ENCODE results near the gene NBPF11. TPM values are rescaled to one million over a fixed set of nuclear protein-coding genes. Genes with fewer than 3 reads are reported as not detected.
"Not testable (repeated sequence)": the region's sequence is repeated elsewhere in the genome, so short reads cannot be mapped to it uniquely, and the experiment has no call there.

The NBPF11 gene
- total RNA-seq, 2 experiments from 2014 or later = 7.7 to 9.1 TPM

DNA sequence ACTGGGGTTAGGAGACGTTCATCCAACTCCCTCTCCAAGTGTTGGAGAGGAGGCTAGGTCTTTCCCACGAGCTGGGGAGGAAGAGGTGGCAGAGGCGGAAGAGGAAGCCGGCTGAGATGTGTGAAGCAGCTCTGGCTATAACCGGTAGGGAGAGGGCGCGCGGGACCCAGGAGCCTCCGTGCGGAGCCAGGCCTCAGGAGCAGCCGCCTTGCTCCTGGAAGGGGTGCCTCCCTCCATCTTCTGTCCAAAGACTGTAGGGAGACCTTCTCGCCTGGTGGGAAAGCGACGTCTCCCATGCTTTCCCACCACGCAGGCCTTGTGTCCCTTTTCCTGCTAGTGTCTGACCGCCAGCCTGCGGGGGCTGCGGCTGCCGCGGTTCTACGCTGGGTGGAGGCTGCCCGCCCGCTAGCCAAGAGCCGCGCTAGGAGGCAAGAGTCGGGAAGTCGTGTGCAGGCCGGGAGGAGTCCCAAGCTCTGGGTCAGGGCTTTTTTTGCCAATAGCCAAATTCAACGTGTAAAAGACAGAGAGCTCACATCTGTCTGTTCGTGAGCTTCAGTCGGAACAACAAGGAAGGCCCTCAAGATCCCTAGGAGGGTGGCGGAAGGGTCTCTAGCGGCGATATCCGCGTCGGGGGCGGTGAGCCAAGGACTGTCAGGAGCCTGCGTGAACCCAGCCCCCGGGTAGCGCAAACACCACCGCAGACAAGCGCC is 8.4 kb upstream of the NBPF11 start:
- Mint-ChIP-seq H3K27ac (no peak overlapping the region), H3K27me3 (ENCODE audit: low read depth) (peaks cover 32% of the 10 kb centered on the region), H3K9me3 (ENCODE audit: insufficient read depth) (no peaks in the 10 kb centered on the region), H3K4me1 (ENCODE audit: low read depth) (peaks cover 14% of the 10 kb centered on the region), H3K4me3 (no peak overlapping the region), H3K36me3 (ENCODE audit: low read depth) (no peaks in the 10 kb centered on the region)
- CTCF ChIA-PET = no interaction called here
- ATAC-seq = no peak
- DNase-seq = no peak
- POLR2A ChIA-PET = no interaction called here

DNA sequence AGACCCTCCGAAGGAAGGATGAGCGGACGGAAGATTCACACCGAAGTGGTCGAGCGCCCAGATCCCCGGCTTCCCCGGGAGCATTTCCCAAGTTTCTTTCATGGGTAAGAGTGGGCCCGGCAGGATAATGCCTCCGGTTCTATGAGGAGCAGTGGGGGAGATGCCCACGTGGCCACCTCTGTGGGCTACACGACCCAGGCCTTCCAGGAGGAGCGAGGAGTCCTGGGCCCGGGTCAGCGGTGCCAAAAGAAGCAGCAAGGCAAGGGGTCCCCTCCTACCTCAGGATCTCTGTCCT is 7.9 kb upstream of the NBPF11 start:
- CTCF ChIA-PET = no interaction called here

DNA sequence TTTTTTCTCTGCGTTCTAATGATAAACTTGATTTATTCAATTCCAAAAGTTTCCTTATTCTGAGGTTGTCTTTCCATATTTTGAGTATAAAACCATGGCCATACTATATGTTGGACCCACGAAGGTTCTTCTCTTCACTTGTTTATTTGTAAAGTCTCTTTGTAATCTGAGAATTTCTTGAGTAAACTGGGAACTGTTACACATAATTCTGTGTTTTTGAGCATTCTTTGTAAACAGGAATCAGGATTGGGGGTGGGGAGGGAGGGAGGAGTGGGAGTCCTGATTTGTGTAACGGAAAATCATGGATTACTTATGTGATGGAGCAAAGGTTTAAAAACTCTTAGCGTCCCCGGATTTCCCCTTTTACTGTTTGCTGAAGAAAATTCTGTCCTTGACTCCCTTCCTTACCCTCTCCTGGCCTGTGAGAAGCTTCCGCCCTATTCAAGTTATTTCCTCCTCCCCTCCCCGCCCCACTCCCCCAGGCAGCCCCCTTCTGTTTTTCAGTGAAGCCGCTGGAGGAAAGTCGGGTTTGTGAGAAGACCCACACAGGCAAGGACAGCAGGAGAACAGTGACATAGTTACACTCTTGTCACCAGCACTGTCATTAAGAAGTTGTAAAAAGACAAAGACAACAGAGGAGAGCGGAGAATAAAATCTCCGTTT is 6.4 kb upstream of the NBPF11 start:
- ATAC-seq (no peak), DNase-seq (no peak)
- Mint-ChIP-seq H3K36me3 (ENCODE audit: low read depth) (no peaks in the 10 kb centered on the region), H3K27ac (no peak overlapping the region), H3K27me3 (ENCODE audit: low read depth) (peaks cover 24% of the 10 kb centered on the region), H3K4me3 (no peak overlapping the region), H3K4me1 (ENCODE audit: low read depth) (peaks cover 14% of the 10 kb centered on the region), H3K9me3 (ENCODE audit: insufficient read depth) (no peaks in the 10 kb centered on the region)
- CTCF ChIA-PET = no interaction called here
- POLR2A ChIA-PET = no interaction called here

More for the DNA sequence above, 7.9 kb upstream of the NBPF11 start:
- no peaks in the 10 kb centered on the region for H3K36me3 Mint-ChIP-seq (ENCODE audit: low read depth)
- H3K27ac Mint-ChIP-seq = no peak overlapping the region
- DNase-seq (no peak), ATAC-seq (no peak)
- no peak overlapping the region for H3K4me3 Mint-ChIP-seq
- POLR2A ChIA-PET = no interaction called here
- peaks cover 14% of the 10 kb centered on the region for H3K4me1 Mint-ChIP-seq (ENCODE audit: low read depth)
- H3K9me3 Mint-ChIP-seq (ENCODE audit: insufficient read depth) = no peaks in the 10 kb centered on the region
- H3K27me3 Mint-ChIP-seq (ENCODE audit: low read depth) = peaks cover 31% of the 10 kb centered on the region

DNA sequence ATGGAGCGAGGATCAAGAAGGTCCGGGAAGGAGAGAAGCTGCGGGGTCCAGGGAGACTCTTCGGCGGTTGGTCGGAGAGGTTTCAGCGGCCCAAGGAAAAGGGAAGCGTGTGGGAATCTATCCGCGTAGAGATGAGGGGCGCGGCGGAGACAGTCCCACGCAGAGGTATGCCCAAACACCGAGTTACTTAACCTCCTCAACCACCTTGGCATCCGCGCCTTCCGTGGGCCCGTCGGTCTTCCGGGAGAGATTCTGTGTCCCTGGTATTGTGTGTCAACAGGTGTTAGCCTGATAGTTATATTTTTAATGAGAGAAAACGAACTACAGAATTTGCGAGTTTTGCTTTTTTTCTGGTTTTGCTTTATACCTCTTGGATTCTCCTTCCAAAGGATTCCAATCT is 5.7 kb upstream of the NBPF11 start:
- Mint-ChIP-seq H3K27me3 (ENCODE audit: low read depth) (peaks cover 24% of the 10 kb centered on the region), H3K4me1 (ENCODE audit: low read depth) (peaks cover 15% of the 10 kb centered on the region)
- H3K36me3 Mint-ChIP-seq (ENCODE audit: low read depth); H3K4me3 Mint-ChIP-seq; H3K27ac Mint-ChIP-seq; ATAC-seq; H3K9me3 Mint-ChIP-seq (ENCODE audit: insufficient read depth); CTCF ChIA-PET; POLR2A ChIA-PET; DNase-seq: not testable (repeated sequence)

DNA sequence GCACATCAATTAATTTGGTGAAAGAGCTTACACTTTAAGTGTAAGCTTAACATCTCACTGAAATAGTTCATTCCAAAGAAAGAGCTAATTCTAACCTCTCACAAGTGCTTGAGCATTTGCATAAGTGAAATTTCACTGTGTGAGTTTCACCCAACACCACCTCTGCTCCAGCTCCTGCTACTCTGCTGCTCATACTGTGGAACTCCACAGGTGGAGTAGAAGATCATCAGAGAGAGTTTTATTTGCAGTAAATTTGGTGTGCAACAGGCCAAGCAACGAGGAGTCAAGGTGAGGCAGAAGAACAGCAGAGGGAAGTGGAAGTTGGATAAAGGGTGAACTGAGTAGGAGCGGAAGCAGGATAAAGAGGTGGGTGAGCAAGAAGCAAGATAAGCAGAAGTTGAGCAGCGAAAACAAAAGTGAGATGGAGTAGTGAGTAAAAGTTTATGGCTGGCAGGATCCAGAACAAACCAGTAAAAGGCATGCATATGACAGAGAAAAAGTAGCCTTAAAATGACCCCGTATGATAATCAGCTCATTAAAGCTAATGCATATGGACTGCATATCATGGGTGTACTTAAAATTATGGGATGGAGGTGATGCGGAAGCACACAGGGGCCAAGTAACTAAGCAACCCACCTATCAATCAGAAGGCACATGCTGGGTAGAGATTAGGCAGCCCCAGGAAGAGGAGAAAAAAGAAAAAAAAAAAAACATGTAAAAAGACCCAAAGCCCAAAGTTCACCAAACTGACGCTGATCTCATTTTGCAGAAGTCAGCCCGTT is 3.6 kb upstream of the NBPF11 start:
- H3K27ac Mint-ChIP-seq; DNase-seq; POLR2A ChIA-PET; ATAC-seq; H3K4me3 Mint-ChIP-seq; H3K36me3 Mint-ChIP-seq (ENCODE audit: low read depth); CTCF ChIA-PET; H3K9me3 Mint-ChIP-seq (ENCODE audit: insufficient read depth): not testable (repeated sequence)
- Mint-ChIP-seq H3K4me1 (ENCODE audit: low read depth) (peaks cover 27% of the 10 kb centered on the region), H3K27me3 (ENCODE audit: low read depth) (peaks cover 24% of the 10 kb centered on the region)

DNA sequence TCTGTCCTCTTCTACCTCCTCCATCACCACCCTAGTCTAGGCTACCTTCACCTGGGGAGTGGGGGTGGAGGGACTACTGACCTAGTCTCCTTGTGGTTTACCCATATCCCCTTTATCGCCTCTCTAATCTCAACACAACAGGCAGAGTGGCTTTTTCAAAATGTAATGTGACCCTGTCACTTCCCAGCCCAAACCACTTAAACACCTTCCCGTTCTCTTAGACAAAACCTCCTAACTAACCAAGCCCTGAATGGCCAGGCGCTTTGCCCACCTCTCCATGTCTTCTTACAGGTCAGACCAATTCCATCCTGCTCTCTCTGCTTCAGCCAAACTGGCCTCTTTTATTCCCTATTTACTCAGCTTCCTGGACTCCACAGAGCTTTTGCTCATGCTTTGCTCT is 714 bp upstream of the NBPF11 start:
- H3K27me3 Mint-ChIP-seq (ENCODE audit: low read depth); H3K36me3 Mint-ChIP-seq (ENCODE audit: low read depth); H3K9me3 Mint-ChIP-seq (ENCODE audit: insufficient read depth); DNase-seq; ATAC-seq; CTCF ChIA-PET; POLR2A ChIA-PET: not testable (repeated sequence)
- H3K27ac Mint-ChIP-seq = peak overlapping the region; percentile 54
- H3K4me1 Mint-ChIP-seq (ENCODE audit: low read depth) = peaks cover 20% of the 10 kb centered on the region
- peak overlapping the region; percentile 49 for H3K4me3 Mint-ChIP-seq

DNA sequence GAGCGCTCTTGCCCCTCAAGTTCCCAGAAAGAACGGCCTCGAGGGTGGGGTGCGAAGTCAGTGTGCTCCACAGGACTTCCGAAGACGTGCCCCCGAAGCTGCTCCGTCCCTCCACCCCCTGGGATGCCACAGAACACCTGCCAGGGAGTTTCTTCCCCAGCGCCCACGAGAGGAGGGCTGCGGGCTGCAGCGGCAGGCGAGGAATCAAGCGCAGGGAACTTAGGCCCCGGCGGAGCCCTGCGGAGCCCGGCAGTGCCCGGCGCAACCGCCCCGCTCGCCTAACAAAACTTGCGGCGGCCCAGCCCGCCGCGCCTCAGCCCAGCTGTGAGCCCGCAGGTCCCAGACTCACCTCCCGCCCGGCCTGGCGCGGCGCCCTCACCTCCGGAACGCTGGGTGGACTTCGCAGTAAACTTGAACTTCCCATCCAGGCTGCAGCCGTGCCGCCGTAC is 686 bp downstream of the NBPF11 start:
- CTCF ChIA-PET, H3K27ac Mint-ChIP-seq, POLR2A ChIA-PET: not testable (repeated sequence)

DNA sequence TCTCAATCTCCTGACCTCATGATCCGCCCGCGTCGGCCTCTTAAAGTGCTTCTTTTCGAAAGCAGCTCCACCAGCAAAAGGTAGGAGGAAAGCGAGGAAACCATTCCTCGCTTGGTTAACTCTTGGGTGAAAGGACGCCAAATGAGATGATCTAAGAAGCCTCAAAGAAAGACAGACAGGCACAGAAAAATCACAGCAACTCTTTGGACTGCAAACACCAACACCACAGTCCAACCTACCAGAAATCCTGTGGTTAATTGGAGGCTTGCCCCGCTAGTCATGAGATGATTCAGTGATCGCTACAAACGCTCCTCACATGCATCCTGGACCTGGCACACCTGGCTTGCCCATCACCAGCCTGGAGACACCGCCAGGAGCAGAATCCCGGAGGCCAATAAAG is 1.1 kb downstream of the NBPF11 start:
- DNase-seq; POLR2A ChIA-PET; ATAC-seq; H3K36me3 Mint-ChIP-seq (ENCODE audit: low read depth); CTCF ChIA-PET; H3K27ac Mint-ChIP-seq; H3K9me3 Mint-ChIP-seq (ENCODE audit: insufficient read depth); H3K27me3 Mint-ChIP-seq (ENCODE audit: low read depth): not testable (repeated sequence)
- Mint-ChIP-seq H3K4me3 (peak overlapping the region; percentile 96), H3K4me1 (ENCODE audit: low read depth) (peaks cover 15% of the 10 kb centered on the region)

More for the DNA sequence above, 686 bp downstream of the NBPF11 start:
- not testable (repeated sequence) for H3K9me3 Mint-ChIP-seq (ENCODE audit: insufficient read depth); H3K27me3 Mint-ChIP-seq (ENCODE audit: low read depth); H3K36me3 Mint-ChIP-seq (ENCODE audit: low read depth)
- Mint-ChIP-seq H3K4me3 (peak overlapping the region; percentile 96), H3K4me1 (ENCODE audit: low read depth) (peaks cover 20% of the 10 kb centered on the region)
- peak; percentile 50 for ATAC-seq
- DNase-seq = peak; percentile 29

DNA sequence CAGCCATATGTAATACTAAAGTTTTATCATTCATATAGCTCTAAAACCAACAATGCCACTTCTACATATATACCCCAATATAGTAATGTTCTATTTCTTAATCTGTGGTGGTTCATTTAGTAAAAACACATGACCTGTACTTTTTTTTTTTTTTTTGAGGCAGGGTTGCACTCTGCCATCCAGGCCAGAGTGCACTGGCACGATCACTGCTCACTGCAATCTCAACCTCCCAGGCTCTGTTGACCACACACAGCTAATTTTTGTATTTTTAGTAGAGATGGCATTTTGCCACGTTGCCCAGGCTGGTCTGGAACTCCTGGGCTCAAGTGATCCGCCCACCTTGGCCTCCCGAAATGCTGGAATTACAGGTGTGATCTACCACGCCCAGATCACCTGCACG is 2.1 kb downstream of the NBPF11 start:
- peaks cover 14% of the 10 kb centered on the region for H3K4me1 Mint-ChIP-seq (ENCODE audit: low read depth)
- CTCF ChIA-PET; POLR2A ChIA-PET; H3K36me3 Mint-ChIP-seq (ENCODE audit: low read depth); H3K4me3 Mint-ChIP-seq; H3K9me3 Mint-ChIP-seq (ENCODE audit: insufficient read depth); H3K27ac Mint-ChIP-seq; ATAC-seq; H3K27me3 Mint-ChIP-seq (ENCODE audit: low read depth); DNase-seq: not testable (repeated sequence)

DNA sequence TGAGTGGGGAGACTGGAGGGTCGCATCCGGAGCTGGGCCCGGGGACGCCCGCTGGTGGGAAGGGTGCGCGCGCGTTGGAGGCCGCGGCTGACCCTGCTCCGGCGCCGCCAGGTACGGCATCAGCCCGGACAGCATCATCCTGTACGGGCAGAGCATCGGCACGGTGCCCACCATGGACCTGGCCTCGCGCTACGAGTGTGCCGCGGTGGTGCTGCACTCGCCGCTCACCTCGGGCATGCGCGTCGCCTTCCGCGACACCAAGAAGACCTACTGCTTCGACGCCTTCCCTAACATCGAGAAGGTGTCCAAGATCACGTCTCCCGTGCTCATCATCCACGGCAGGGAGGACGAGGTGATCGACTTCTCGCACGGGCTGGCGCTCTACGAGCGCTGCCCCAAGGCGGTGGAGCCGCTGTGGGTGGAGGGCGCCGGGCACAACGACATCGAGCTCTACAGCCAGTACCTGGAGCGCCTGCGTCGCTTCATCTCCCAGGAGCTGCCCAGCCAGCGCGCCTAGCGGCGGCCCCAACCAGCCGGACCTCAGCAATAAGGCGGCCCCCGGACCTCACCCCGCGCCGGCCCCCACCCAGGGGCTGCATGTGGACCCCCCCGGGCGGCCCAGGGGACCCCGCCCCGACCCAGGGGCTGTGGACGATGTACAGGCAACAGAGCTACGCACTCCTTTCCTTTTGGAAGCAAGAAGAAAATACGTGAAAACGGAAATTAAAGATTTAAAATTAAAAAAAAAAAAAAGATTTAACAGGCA is 2.8 kb downstream of the NBPF11 start:
- H3K27ac Mint-ChIP-seq; H3K4me3 Mint-ChIP-seq; DNase-seq; CTCF ChIA-PET; H3K27me3 Mint-ChIP-seq (ENCODE audit: low read depth); H3K36me3 Mint-ChIP-seq (ENCODE audit: low read depth); H3K9me3 Mint-ChIP-seq (ENCODE audit: insufficient read depth); ATAC-seq; POLR2A ChIA-PET: not testable (repeated sequence)
- peaks cover 14% of the 10 kb centered on the region for H3K4me1 Mint-ChIP-seq (ENCODE audit: low read depth)

DNA sequence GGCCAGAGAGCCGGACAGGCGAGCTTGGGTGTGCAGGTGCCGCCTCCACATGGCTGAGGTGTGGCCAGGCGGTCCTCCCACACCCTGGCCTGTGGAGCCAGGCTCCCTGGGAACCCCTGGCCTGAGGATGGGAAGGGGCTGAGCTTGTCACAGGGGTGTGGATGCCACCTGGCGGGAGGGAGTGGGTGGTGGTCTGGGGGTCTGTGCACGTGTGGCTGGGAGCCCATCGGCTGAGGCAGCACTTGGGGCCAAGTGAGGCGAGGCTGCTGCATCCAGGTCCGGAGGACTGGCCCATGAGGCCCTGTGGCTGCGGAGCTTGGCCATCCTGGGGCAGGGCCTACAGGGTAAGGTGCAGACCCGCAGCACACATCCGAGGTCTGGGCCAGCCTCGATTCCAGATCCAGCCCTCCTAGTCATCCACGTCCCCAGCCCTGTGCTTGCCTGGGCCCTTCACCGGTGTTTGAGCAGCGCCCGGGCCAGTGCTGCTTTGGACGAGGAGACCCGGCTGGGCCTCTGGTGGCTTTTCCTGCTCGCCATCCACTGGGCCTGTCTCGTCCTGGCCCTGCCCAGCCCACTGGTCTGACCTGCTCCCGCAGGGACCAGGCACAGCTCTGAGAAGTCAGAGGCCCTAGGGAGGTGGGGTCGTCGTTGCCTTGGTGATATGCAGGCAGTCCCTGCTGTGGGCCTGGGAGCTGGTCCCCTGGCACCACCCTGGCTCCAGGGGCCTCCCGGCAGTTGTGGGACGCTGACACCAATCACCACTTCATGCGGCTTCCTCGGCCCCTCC is 4.8 kb downstream of the NBPF11 start:
- H3K27ac Mint-ChIP-seq; ATAC-seq; DNase-seq; CTCF ChIA-PET; H3K9me3 Mint-ChIP-seq (ENCODE audit: insufficient read depth); H3K4me3 Mint-ChIP-seq; H3K4me1 Mint-ChIP-seq (ENCODE audit: low read depth); POLR2A ChIA-PET; H3K27me3 Mint-ChIP-seq (ENCODE audit: low read depth); H3K36me3 Mint-ChIP-seq (ENCODE audit: low read depth): not testable (repeated sequence)
